Measurements from ENCODE around the gene ARL3. TPM values are rescaled to one million over a fixed set of nuclear protein-coding genes. Genes with fewer than 3 reads are reported as not detected.

ARL3 gene
- total RNA-seq, 1 experiment from 2014 or later = 16.5 TPM

- H2BK5ac ChIP-seq (ENCODE audit: insufficient read length, low read length) = no peak overlapping the region
Measured at GRCh38 chr10:102630663-102631062, 83.5 kb downstream of the ARL3 start.

More at GRCh38 chr10:102630663-102631062, 83.5 kb downstream of the ARL3 start:
- peaks cover 81 to 88% of the 10 kb centered on the region in 2 experiments for H3K4me1 Mint-ChIP-seq
- Histone ChIP-seq H3K27ac (ENCODE audit: insufficient read length, low read depth, low read length) (no peak overlapping the region), H3K4me1 (ENCODE audit: insufficient read depth, low read length) (peaks cover 18% of the 10 kb centered on the region), H2AFZ (ENCODE audit: low read length) (no peak overlapping the region), H4K5ac (ENCODE audit: insufficient read length, low read depth, low read length) (no peak overlapping the region), H3K79me1 (ENCODE audit: insufficient read depth, low read depth, low read length, poor library complexity, severe bottlenecking) (no peaks in the 10 kb centered on the region), H3K4ac (ENCODE audit: low read depth, low read length) (no peak overlapping the region), H4K20me1 (ENCODE audit: control insufficient read depth, insufficient read depth, insufficient read length) (peaks cover 2% of the 10 kb centered on the region), H2AK5ac (ENCODE audit: insufficient read length, low read length) (no peak overlapping the region), H3T11ph (ENCODE audit: low read length) (no peak overlapping the region), H4K91ac (ENCODE audit: insufficient read length, low read depth, low read length) (no peak overlapping the region), H4K8ac (replicated peaks; ENCODE audit: insufficient read length, low read depth, low read length) (no peak overlapping the region), H2BK15ac (ENCODE audit: low read depth, low read length) (no peak overlapping the region), H3K56ac (ENCODE audit: insufficient read length, low read depth, low read length) (no peak overlapping the region), H2BK20ac (ENCODE audit: low read depth, low read length, poor library complexity, severe bottlenecking) (no peak overlapping the region), H3K18ac (ENCODE audit: insufficient read length, low read depth, low read length) (no peak overlapping the region), H3K23me2 (ENCODE audit: insufficient read length, low read depth, low read length, poor library complexity, severe bottlenecking) (no peaks in the 10 kb centered on the region), H3K23ac (ENCODE audit: insufficient read length, low read depth, low read length) (no peak overlapping the region), H3K27me3 (ENCODE audit: insufficient read depth, low read length) (no peaks in the 10 kb centered on the region), H3K79me2 (ENCODE audit: insufficient read depth, low read length) (no peaks in the 10 kb centered on the region), H3K14ac (ENCODE audit: insufficient read depth, low read length) (no peak overlapping the region), H2BK120ac (ENCODE audit: low read depth, low read length, poor library complexity, severe bottlenecking) (no peak overlapping the region), H2BK12ac (ENCODE audit: insufficient read length, low read depth, low read length) (no peak overlapping the region), H3K9ac (ENCODE audit: extremely low read depth, insufficient read length, low read length) (no peak overlapping the region), H3K9me3 (ENCODE audit: control insufficient read depth, low read depth, low read length) (no peaks in the 10 kb centered on the region), H3K4me2 (ENCODE audit: insufficient read depth, insufficient read length, low read length) (no peak overlapping the region)
- peak overlapping the region in 1 of 2 experiments; percentile 2; a peak in 2 of 5 replicates for H3K4me3 Mint-ChIP-seq
- H3K27me3 Mint-ChIP-seq (ENCODE audit: low read depth) = no peaks in the 10 kb centered on the region; the same call in none of the 2 replicates
- DNase-seq = no peak
- no peaks in the 10 kb centered on the region for H3K9me3 Mint-ChIP-seq
- peak overlapping the region; percentile 29 to 96 (median 34); a peak in 4 of 7 replicates for H3K27ac Mint-ChIP-seq
- WGBS (ENCODE audit: extremely low coverage, insufficient read length, low lambda C conversion rate) = no CpG with 5 or more reads among the region's 6 CpGs
- TF ChIP-seq CTCF (conservative IDR thresholded peaks at IDR 0.05) = no peak
- H3K36me3 Mint-ChIP-seq (ENCODE audit: insufficient read depth in 1 of 3, low read depth in 3 of 3) = peaks cover 0 to 4% (median 0%) of the 10 kb centered on the region in 3 experiments; a peak in 4 of 7 replicates
